ENCODE results near the gene CNTNAP2. TPM values are rescaled to one million over a fixed set of nuclear protein-coding genes. Genes with fewer than 3 reads are reported as not detected.

CNTNAP2 gene
- total and polyA plus RNA-seq, 4 donors = 0.14 to 2.3 (median 1.1) TPM

- no peaks in the 10 kb centered on the region for H3K36me3 ChIP-seq (ENCODE audit: control insufficient read depth in 4 of 4, insufficient read depth in 3 of 4, low read depth in 1 of 4, low read length in 3 of 4)
- no peaks in the 10 kb centered on the region for H3K27me3 ChIP-seq (ENCODE audit: control insufficient read depth in 4 of 4, insufficient read depth in 4 of 4, low read length in 3 of 4)
- no peak overlapping the region for H3K27ac ChIP-seq (ENCODE audit: low read depth in 1 of 2, low read length in 2 of 2)
- no peaks in the 10 kb centered on the region for H3K4me1 ChIP-seq (ENCODE audit: control insufficient read depth in 4 of 4, insufficient read depth in 4 of 4, low read length in 3 of 4)
- H3K9me3 ChIP-seq (ENCODE audit: control insufficient read depth in 4 of 4, low read length in 3 of 4) = no peaks in the 10 kb centered on the region
- no peak for DNase-seq (ENCODE audit: low spot score)
- H3K9ac ChIP-seq (ENCODE audit: low read depth in 1 of 2, low read length in 2 of 2) = no peak overlapping the region
- no peak overlapping the region for H3K4me3 ChIP-seq (ENCODE audit: low read depth in 1 of 3, low read length in 3 of 3)
- no peak for TF ChIP-seq RXRA (IDR thresholded peaks at IDR 0.05)
- TF ChIP-seq ATF3 (IDR thresholded peaks at IDR 0.05) = no peak
- no peak for TF ChIP-seq JUND (IDR thresholded peaks at IDR 0.05)
- no peak for TF ChIP-seq MAX (IDR thresholded peaks at IDR 0.05)
- no peak for TF ChIP-seq EGR1 (IDR thresholded peaks at IDR 0.05; ENCODE audit: low read depth in 2 of 2)
- no peak for TF ChIP-seq RAD21 (IDR thresholded peaks at IDR 0.05)
- TF ChIP-seq REST (IDR thresholded peaks at IDR 0.05) = no peak
- TF ChIP-seq NR2F2 (IDR thresholded peaks at IDR 0.05) = no peak
- TF ChIP-seq CTCF (IDR thresholded peaks at IDR 0.05; ENCODE audit: low read depth, low read length, missing input control) = no peak
- TF ChIP-seq SP1 (IDR thresholded peaks at IDR 0.05) = no peak
- no peak for TF ChIP-seq FOXA1 (IDR thresholded peaks at IDR 0.05)
- TF ChIP-seq GABPA (IDR thresholded peaks at IDR 0.05 in 1 of 2, conservative IDR thresholded peaks at IDR 0.05 in 1 of 2) = no peak
- TF ChIP-seq YY1 (IDR thresholded peaks at IDR 0.05) = no peak
- WGBS = 17% methylated on average over 3 of the region's 3 CpGs
These were observed 1362.2 kb downstream of the CNTNAP2 start for GRCh38 chr7:147478796-147479195.

- no peak overlapping the region for H3K4me3 ChIP-seq (ENCODE audit: low read depth in 1 of 3, low read length in 3 of 3)
- H3K4me1 ChIP-seq (ENCODE audit: control insufficient read depth in 4 of 4, insufficient read depth in 4 of 4, low read length in 3 of 4) = no peaks in the 10 kb centered on the region
- no peak overlapping the region for H3K27ac ChIP-seq (ENCODE audit: low read depth in 1 of 2, low read length in 2 of 2)
- WGBS = 71% methylated on average over 6 of the region's 6 CpGs
- no peak for TF ChIP-seq ATF3 (IDR thresholded peaks at IDR 0.05)
- no peak for TF ChIP-seq EGR1 (IDR thresholded peaks at IDR 0.05; ENCODE audit: low read depth in 2 of 2)
- TF ChIP-seq ZBTB33 (IDR thresholded peaks at IDR 0.05) = no peak
- no peak for TF ChIP-seq NR2F2 (IDR thresholded peaks at IDR 0.05)
- no peak for TF ChIP-seq RXRA (IDR thresholded peaks at IDR 0.05)
- no peak for TF ChIP-seq MAX (IDR thresholded peaks at IDR 0.05)
- TF ChIP-seq YY1 (IDR thresholded peaks at IDR 0.05) = no peak
- TF ChIP-seq FOXA2 (IDR thresholded peaks at IDR 0.05) = no peak
- no peak for TF ChIP-seq FOXA1 (IDR thresholded peaks at IDR 0.05)
- TF ChIP-seq GABPA (IDR thresholded peaks at IDR 0.05 in 1 of 2, conservative IDR thresholded peaks at IDR 0.05 in 1 of 2) = no peak
- no peak overlapping the region for H3K9ac ChIP-seq (ENCODE audit: low read depth in 1 of 2, low read length in 2 of 2)
- H3K36me3 ChIP-seq (ENCODE audit: control insufficient read depth in 4 of 4, insufficient read depth in 3 of 4, low read depth in 1 of 4, low read length in 3 of 4) = no peaks in the 10 kb centered on the region
- DNase-seq (ENCODE audit: low spot score) = no peak
- no peaks in the 10 kb centered on the region for H3K27me3 ChIP-seq (ENCODE audit: control insufficient read depth in 4 of 4, insufficient read depth in 4 of 4, low read length in 3 of 4)
- H3K9me3 ChIP-seq (ENCODE audit: control insufficient read depth in 4 of 4, low read length in 3 of 4) = no peaks in the 10 kb centered on the region
These were observed 1367.2 kb downstream of the CNTNAP2 start for GRCh38 chr7:147483634-147484292.
